OCI-LY3 (cell line): ENCODE measurements around the gene ATG2A.

Source experiments
- H2AFZ ChIP-seq: fragments of 200-600, 300-600 bp; shearing (Covaris generic); 2 replicates; pipeline ENCODE4 v1.6.0; 2014; ENCODE audit warnings: antibody characterized with exemption, low read depth, low read length
- H3K27ac ChIP-seq: fragments of 200-600, 300-600 bp; sonication (generic); 2 replicates; pipeline ENCODE4 v1.5.1; 2014; ENCODE audit warnings: mild to moderate bottlenecking, low read length, moderate library complexity, mixed read lengths
- H3K27me3 ChIP-seq: fragments of 200-600, 300-600 bp; sonication (generic); 2 replicates; pipeline ENCODE4 v1.6.1; 2014; ENCODE audit warnings: low read depth, low read length, mixed read lengths
- H3K36me3 ChIP-seq: fragments of 200-600, 300-600 bp; sonication (generic); replicated peaks from 2 replicates; pipeline ENCODE3; 2014; ENCODE audit warnings: low read depth, low read length, mixed read lengths
- H3K4me1 ChIP-seq: fragments of 300-600, 200-600 bp; sonication (generic); 2 replicates; pipeline ENCODE4 v1.6.1; 2014; ENCODE audit warnings: low read length, mixed read lengths
- H3K4me2 ChIP-seq: fragments of 200-600, 300-600 bp; sonication (generic); 2 replicates; pipeline ENCODE4 v1.6.1; 2014; ENCODE audit warnings: low read length, mixed read lengths
- H3K4me3 ChIP-seq: fragments of 300-600, 200-600 bp; sonication (generic); 2 replicates; pipeline ENCODE4 v1.5.1; 2014; ENCODE audit warnings: antibody characterized with exemption, mild to moderate bottlenecking, low read length, moderate library complexity
- H3K79me2 ChIP-seq: fragments of 300-600, 200-600 bp; shearing (Covaris generic); 2 replicates; pipeline ENCODE4 v1.6.1; 2014; ENCODE audit warnings: mild to moderate bottlenecking, low read length, mixed read lengths
- H3K9ac ChIP-seq: fragments of 300-600, 200-600 bp; shearing (Covaris generic); 2 replicates; pipeline ENCODE4 v1.6.0; 2014; ENCODE audit warnings: mild to moderate bottlenecking, low read length, moderate library complexity
- H3K9me3 ChIP-seq: fragments of 200-600, 300-600 bp; shearing (Covaris generic); 2 replicates; pipeline ENCODE4 v1.6.1; 2014; ENCODE audit warnings: low read length, mixed read lengths; ENCODE audit not compliant: insufficient read depth
- H4K20me1 ChIP-seq: fragments of 200-600, 300-600 bp; sonication (generic); 2 replicates; pipeline ENCODE4 v1.6.1; 2016; ENCODE audit warnings: low read length, mixed read lengths; ENCODE audit not compliant: insufficient read depth
- CTCF ChIP-seq: fragments of 200-600, 300-600 bp; sonication (generic); IDR thresholded peaks from 2 replicates; pipeline ENCODE4 v1.5.1; 2014; ENCODE audit warnings: antibody characterized with exemption, low read length, low read depth
- EZH2phosphoT487 ChIP-seq: fragments of 200-600 bp; shearing (Covaris generic); IDR thresholded peaks from 2 replicates; pipeline ENCODE4 v1.6.1; 2018; ENCODE audit warnings: antibody characterized with exemption, mixed run types, low read depth

The ATG2A gene

GRCh38 chr11:64877390-64878222, 39.4 kb downstream of the ATG2A start:
- Histone ChIP-seq H3K4me2 (peak overlapping the region; percentile 95), H3K4me1 (peaks cover 45% of the 10 kb centered on the region), H3K4me3 (peak overlapping the region; percentile 82), H2AFZ (no peak overlapping the region), H3K36me3 (peaks cover 43% of the 10 kb centered on the region), H3K79me2 (peaks cover 61% of the 10 kb centered on the region), H3K27me3 (no peaks in the 10 kb centered on the region), H4K20me1 (peaks cover 46% of the 10 kb centered on the region), H3K9me3 (no peaks in the 10 kb centered on the region), H3K9ac (peak overlapping the region; percentile 87), H3K27ac (peak overlapping the region; percentile 33)
- TF ChIP-seq CTCF, result no peak

GRCh38 chr11:64876835-64877341, 40.1 kb downstream of the ATG2A start:
- Histone ChIP-seq H3K4me2 (peak overlapping the region; percentile 95), H3K9ac (peak overlapping the region; percentile 87), H3K9me3 (no peaks in the 10 kb centered on the region), H3K4me3 (peak overlapping the region; percentile 82), H3K27ac (no peak overlapping the region), H3K4me1 (peaks cover 45% of the 10 kb centered on the region), H2AFZ (no peak overlapping the region), H3K36me3 (peaks cover 48% of the 10 kb centered on the region), H3K79me2 (peaks cover 63% of the 10 kb centered on the region), H4K20me1 (peaks cover 51% of the 10 kb centered on the region), H3K27me3 (no peaks in the 10 kb centered on the region)
- no peak for TF ChIP-seq EZH2phosphoT487
- TF ChIP-seq CTCF, result no peak

GRCh38 chr11:64876229-64876750, 40.7 kb downstream of the ATG2A start:
- TF ChIP-seq CTCF (no peak), EZH2phosphoT487 (no peak)
- Histone ChIP-seq H3K4me2 (peak overlapping the region; percentile 95), H3K27ac (no peak overlapping the region), H3K9me3 (no peaks in the 10 kb centered on the region), H3K4me1 (peaks cover 45% of the 10 kb centered on the region), H3K79me2 (peaks cover 69% of the 10 kb centered on the region), H3K27me3 (no peaks in the 10 kb centered on the region), H3K4me3 (peak overlapping the region; percentile 82), H2AFZ (no peak overlapping the region), H3K36me3 (peaks cover 54% of the 10 kb centered on the region), H3K9ac (peak overlapping the region; percentile 87), H4K20me1 (peaks cover 57% of the 10 kb centered on the region)
